Gastrocnemius medialis (tissue), 4 donors: Measurements from ENCODE around the gene ENO4. TPM values are rescaled to one million over a fixed set of nuclear protein-coding genes. Genes with fewer than 3 reads are reported as not detected.

Experiments
- ATAC-seq, 2 donors: fragments of 150-250 bp; one replicate each; pipeline ENCODE4 v1.9.1; 2016
- DNase-seq, 2 donors: peaks; one replicate each; pipeline ENCODE4 v3.0.0-alpha.2; 2019
- H3K27ac ChIP-seq, 4 donors: fragments of 200-600 bp; sonication (generic); 1 replicate in 1 of 4; 2 replicates in 3 of 4; pipeline ENCODE4 v1.5.1; 2016 to 2018; ENCODE audit warnings: mild to moderate bottlenecking in 2 of 4, moderate library complexity in 1 of 4
- H3K27me3 ChIP-seq, 3 donors: fragments of 200-600 bp; sonication (generic) in 2 of 3; 1 replicate in 1 of 3; 2 replicates in 2 of 3; pipeline versions ENCODE4 v1.5.1 to v1.6.0; 2016 to 2019; ENCODE audit warnings: mild to moderate bottlenecking in 1 of 3, moderate library complexity in 1 of 3
- H3K36me3 ChIP-seq, 2 donors: fragments of 200-600 bp; sonication (generic) in 1 of 2; one replicate each; pipeline ENCODE4 v1.5.1; 2017 to 2018
- H3K4me1 ChIP-seq, 2 donors: fragments of 200-600 bp; sonication (generic) in 1 of 2; one replicate each; pipeline ENCODE4 v1.5.1; 2016 to 2017; ENCODE audit warnings: mild to moderate bottlenecking in 2 of 2
- H3K4me3 ChIP-seq, 4 donors: fragments of 200-600 bp; sonication (generic) in 3 of 4; 1 replicate in 1 of 4; 2 replicates in 3 of 4; pipeline ENCODE4 v1.5.1; 2016 to 2019; ENCODE audit warnings: mild to moderate bottlenecking in 2 of 4
- H3K9me3 ChIP-seq, 3 donors: fragments of 200-600 bp; sonication (generic) in 2 of 3; 1 replicate in 1 of 3; 2 replicates in 2 of 3; pipeline ENCODE4 v1.5.1; 2016 to 2019
- CTCF ChIP-seq, 5 experiments: fragments of 450-650 bp in 3 of 5; fragments of 200-600 bp in 2 of 5; sonication (generic) in 2 of 5; IDR thresholded peaks in 4 of 5; conservative IDR thresholded peaks in 1 of 5; 1 replicate in 4 of 5; 2 replicates in 1 of 5; pipeline ENCODE4 v1.5.1; 2016 to 2019; ENCODE audit warnings: antibody characterized with exemption in 5 of 5, mild to moderate bottlenecking in 3 of 5, moderate library complexity in 3 of 5
- POLR2A ChIP-seq, 2 donors: fragments of 450-650 bp; IDR thresholded peaks; one replicate each; pipeline ENCODE4 v1.6.1; 2017; ENCODE audit warnings: antibody characterized with exemption in 2 of 2, mild to moderate bottlenecking in 2 of 2, moderate library complexity in 2 of 2
- in situ Hi-C, 4 donors: fragments of 200-750 bp; cut with MboI; loops; one replicate each; pipeline versions ENCODE4 v1.15.0 to v1.8.0; 2017; ENCODE audit warnings: low sequenced_read_pairs in 4 of 4
- intact Hi-C: fragments of 100-400 bp; cut with DNase I; formaldehyde crosslinking; loops from one replicate; pipeline ENCODE4 v1.15.1; 2023; ENCODE audit warnings: low total_unique reads
- total RNA-seq, 4 donors: library from RNA; depleted of rRNA; stranded (reverse); fragments of >200 nt; gene quantifications; one replicate each; pipeline versions ENCODE4 v1.1.0 to v1.2.3, GENCODE V29; 2016

Gene ENO4
- total RNA-seq, 4 donors from 2014 or later: not detected

DNA sequence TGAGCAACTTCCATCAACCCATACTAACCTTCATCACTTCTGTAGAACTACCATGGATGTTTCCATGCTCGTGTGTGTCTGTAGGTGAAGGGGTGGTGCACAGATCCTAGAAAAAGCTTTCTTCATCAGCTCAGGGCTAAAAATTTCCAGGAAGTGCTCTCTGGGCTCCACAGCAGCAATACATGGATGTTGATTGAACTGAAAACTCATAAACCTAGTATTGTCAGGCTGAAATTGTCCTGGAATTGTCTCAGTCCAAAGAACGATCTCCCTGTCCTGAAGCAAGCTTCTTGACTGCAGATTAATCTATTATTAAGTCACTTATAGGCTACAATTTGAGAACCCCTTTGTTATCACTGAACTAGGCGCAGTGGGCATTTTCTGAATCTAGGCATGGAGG, 39.8 kb downstream of the ENO4 start:
- H3K36me3 ChIP-seq: no peaks in the 10 kb centered on the region
- TF ChIP-seq CTCF (IDR thresholded peaks at IDR 0.05 in 4 of 5, conservative IDR thresholded peaks at IDR 0.05 in 1 of 5): no peak
- no peak for TF ChIP-seq POLR2A (IDR thresholded peaks at IDR 0.05)
- intact Hi-C loops (no loop called here), in situ Hi-C loops (no loop called here)
- peaks cover 0 to 4% of the 10 kb centered on the region in 2 donors for H3K4me1 ChIP-seq
- no peaks in the 10 kb centered on the region for H3K9me3 ChIP-seq
- no peak for DNase-seq
- H3K4me3 ChIP-seq: no peak overlapping the region
- H3K27me3 ChIP-seq: no peaks in the 10 kb centered on the region
- no peak for ATAC-seq
- H3K27ac ChIP-seq: no peak overlapping the region

DNA sequence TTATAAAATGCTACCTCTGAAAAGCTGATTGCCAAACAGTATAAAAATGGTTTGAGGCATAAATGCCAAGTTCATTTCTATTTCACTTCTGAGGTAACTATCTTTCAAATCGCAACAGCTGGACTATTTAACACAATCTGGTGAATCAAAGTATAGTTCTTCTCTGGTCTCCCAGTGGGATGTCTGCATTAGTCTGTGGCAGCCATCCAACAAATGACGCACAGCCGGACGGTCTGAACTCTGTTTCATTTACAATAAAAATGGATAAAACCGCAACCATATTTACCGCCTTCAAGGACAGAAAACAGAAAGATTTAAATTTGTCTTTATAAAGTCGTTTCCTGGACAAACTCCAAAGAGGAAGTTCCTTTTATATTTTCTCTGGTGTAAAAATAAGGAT, 41.9 kb downstream of the ENO4 start:
- ATAC-seq: no peak
- H3K4me1 ChIP-seq: peaks cover 0 to 4% of the 10 kb centered on the region in 2 donors
- no peaks in the 10 kb centered on the region for H3K9me3 ChIP-seq
- in situ Hi-C loops: no loop called here
- H3K27me3 ChIP-seq: no peaks in the 10 kb centered on the region
- H3K4me3 ChIP-seq: no peak overlapping the region
- TF ChIP-seq POLR2A (IDR thresholded peaks at IDR 0.05): no peak
- TF ChIP-seq CTCF (IDR thresholded peaks at IDR 0.05 in 4 of 5, conservative IDR thresholded peaks at IDR 0.05 in 1 of 5): no peak
- intact Hi-C loops: no loop called here
- DNase-seq: no peak
- no peaks in the 10 kb centered on the region for H3K36me3 ChIP-seq
- H3K27ac ChIP-seq: no peak overlapping the region

- no peak for DNase-seq
- no peak for ATAC-seq
- Histone ChIP-seq H3K36me3 (no peaks in the 10 kb centered on the region), H3K4me1 (peaks cover 0 to 4% of the 10 kb centered on the region in 2 donors), H3K4me3 (no peak overlapping the region), H3K27ac (no peak overlapping the region), H3K27me3 (no peaks in the 10 kb centered on the region), H3K9me3 (no peaks in the 10 kb centered on the region)
- in situ Hi-C loops: no loop called here
- TF ChIP-seq POLR2A (IDR thresholded peaks at IDR 0.05) (no peak), CTCF (IDR thresholded peaks at IDR 0.05 in 4 of 5, conservative IDR thresholded peaks at IDR 0.05 in 1 of 5) (no peak)
- intact Hi-C loops: no loop called here
These were observed 43.8 kb downstream of the ENO4 start for GRCh38 chr10:116892907-116893685.

DNA sequence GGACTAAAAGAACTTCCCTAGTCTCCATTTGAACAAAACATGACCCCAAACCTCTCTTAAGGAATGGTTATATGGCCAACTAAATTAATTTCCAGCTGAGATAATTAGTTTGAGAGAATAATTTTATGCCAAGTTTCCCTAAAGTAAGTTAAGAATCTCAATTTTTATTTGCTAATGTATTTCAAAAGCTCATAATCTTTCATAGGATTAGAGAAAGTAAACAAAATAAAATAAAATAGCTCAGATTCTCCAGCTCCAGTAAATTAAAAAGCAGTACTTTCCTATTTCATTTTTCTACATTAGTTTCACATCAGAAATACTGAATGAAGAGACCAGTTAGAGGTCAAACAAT, 44.4 kb downstream of the ENO4 start:
- ATAC-seq: no peak
- H3K27ac ChIP-seq: no peak overlapping the region
- intact Hi-C loops: no loop called here

More for the DNA sequence above, 44.4 kb downstream of the ENO4 start:
- H3K27me3 ChIP-seq: no peaks in the 10 kb centered on the region
- no peaks in the 10 kb centered on the region for H3K9me3 ChIP-seq
- TF ChIP-seq POLR2A (IDR thresholded peaks at IDR 0.05) (no peak), CTCF (IDR thresholded peaks at IDR 0.05 in 4 of 5, conservative IDR thresholded peaks at IDR 0.05 in 1 of 5) (no peak)
- H3K4me3 ChIP-seq: no peak overlapping the region
- H3K4me1 ChIP-seq: peaks cover 0 to 4% of the 10 kb centered on the region in 2 donors
- DNase-seq: no peak
- H3K36me3 ChIP-seq: no peaks in the 10 kb centered on the region
- in situ Hi-C loops: no loop called here
